Common myeloid progenitor, CD34-positive (primary cell): ENCODE measurements around the gene C5orf46.

ENCODE experiments used
- CTCF ChIA-PET: fragments of 350-600 bp; sonication (Branson Sonifier 250); formaldehyde crosslinking; loops from one replicate; lab custom pipeline; 2021; ENCODE audit warnings: antibody characterized with exemption; lab: Charles Lee
- POLR2A ChIA-PET: fragments of 350-600 bp; sonication (Branson Sonifier 250); formaldehyde crosslinking; loops from one replicate; lab custom pipeline; 2021; ENCODE audit warnings: antibody characterized with exemption; lab: Charles Lee
- DNase-seq, 3 donors: peaks; one replicate each; pipeline versions ENCODE4 v3.0.0 to v3.0.0-alpha.2; 2013
- H3K27ac ChIP-seq, 2 experiments: 1 replicate in 1 of 2; 2 replicates in 1 of 2; pipeline ENCODE4 v1.7.0; 2013; ENCODE audit warnings: inconsistent platforms in 2 of 2, low read length in 2 of 2, mild to moderate bottlenecking in 2 of 2, low read depth in 1 of 2, moderate library complexity in 1 of 2; ENCODE audit not compliant: severe bottlenecking in 2 of 2, insufficient read depth in 1 of 2, poor library complexity in 1 of 2
- H3K27me3 ChIP-seq, 5 experiments: replicated peaks in 2 of 5; 1 replicate in 3 of 5; 2 replicates in 2 of 5; pipeline versions ENCODE4 v1.6.1 to v1.7.0; 2013; ENCODE audit warnings: low read length in 4 of 5, mild to moderate bottlenecking in 2 of 5, moderate library complexity in 2 of 5, inconsistent platforms in 1 of 5; ENCODE audit not compliant: insufficient read depth in 5 of 5, control insufficient read depth in 4 of 5
- H3K36me3 ChIP-seq, 4 experiments: 1 replicate in 2 of 4; 2 replicates in 2 of 4; pipeline versions ENCODE4 v1.6.1 to v1.7.0; 2013; ENCODE audit warnings: low read length in 3 of 4, control low read depth in 1 of 4, mild to moderate bottlenecking in 1 of 4; ENCODE audit not compliant: control insufficient read depth in 4 of 4, insufficient read depth in 4 of 4
- H3K4me1 ChIP-seq, 4 experiments: 1 replicate in 3 of 4; 2 replicates in 1 of 4; pipeline versions ENCODE4 v1.6.1 to v1.7.1; 2013; ENCODE audit warnings: low read length in 3 of 4, mild to moderate bottlenecking in 3 of 4, control low read depth in 1 of 4, inconsistent platforms in 1 of 4, moderate library complexity in 1 of 4; ENCODE audit not compliant: control insufficient read depth in 4 of 4, insufficient read depth in 4 of 4; ENCODE audit errors: control extremely low read depth in 1 of 4
- H3K4me3 ChIP-seq, 7 experiments: 1 replicate in 4 of 7; 2 replicates in 3 of 7; pipeline versions ENCODE4 v1.5.1 to v1.7.0; 2013; ENCODE audit warnings: mild to moderate bottlenecking in 7 of 7, low read length in 6 of 7, moderate library complexity in 6 of 7, inconsistent platforms in 2 of 7, low read depth in 2 of 7, control low read depth in 1 of 7; ENCODE audit not compliant: insufficient read depth in 4 of 7, control insufficient read depth in 1 of 7; ENCODE audit errors: extremely low read depth in 1 of 7
- H3K9me3 ChIP-seq, 5 experiments: 1 replicate in 4 of 5; 2 replicates in 1 of 5; pipeline versions ENCODE4 v1.6.1 to v1.7.1; 2013; ENCODE audit warnings: low read length in 4 of 5, mild to moderate bottlenecking in 2 of 5, inconsistent platforms in 1 of 5, low read depth in 1 of 5, moderate library complexity in 1 of 5; ENCODE audit not compliant: control insufficient read depth in 4 of 5, insufficient read depth in 2 of 5; ENCODE audit errors: control extremely low read depth in 1 of 5
- WGBS: methylation state at CpG from one replicate; pipeline ENCODE4 v1.1.5; 2013; ENCODE audit not compliant: insufficient coverage; 5-methylcytosine and 5-hydroxymethylcytosine counted together

The C5orf46 gene

GRCh38 chr5:147845618-147846017 lies 60.7 kb downstream of the C5orf46 start:
- WGBS: 100% methylated on average over 4 of the region's 4 CpGs
- no peak for DNase-seq
- no peak overlapping the region for H3K27ac ChIP-seq
- POLR2A ChIA-PET: no interaction called here
- H3K36me3 ChIP-seq: no peaks in the 10 kb centered on the region
- no peaks in the 10 kb centered on the region for H3K27me3 ChIP-seq
- no peaks in the 10 kb centered on the region for H3K9me3 ChIP-seq
- no peaks in the 10 kb centered on the region for H3K4me1 ChIP-seq
- CTCF ChIA-PET: interaction anchor here (1.0 to 2.7 kb wide), 4 partner anchors 11 to 90 kb away, joined by 3 to 11 read pairs (median 4); no protein-coding TSS in a partner anchor
- no peak overlapping the region for H3K4me3 ChIP-seq

- Histone ChIP-seq H3K27ac (no peak overlapping the region), H3K9me3 (no peaks in the 10 kb centered on the region), H3K4me1 (no peaks in the 10 kb centered on the region), H3K27me3 (no peaks in the 10 kb centered on the region), H3K4me3 (no peak overlapping the region), H3K36me3 (no peaks in the 10 kb centered on the region)
- POLR2A ChIA-PET: no interaction called here
- no peak for DNase-seq
- CTCF ChIA-PET: interaction anchor here (1.0 to 2.7 kb wide), 4 partner anchors 12 to 217 kb away, joined by 3 to 11 read pairs (median 4); no protein-coding TSS in a partner anchor
- WGBS: no CpG with 5 or more reads among the region's 3 CpGs
These were observed 61.5 kb downstream of the C5orf46 start for GRCh38 chr5:147844846-147845245.

- Histone ChIP-seq H3K36me3 (no peaks in the 10 kb centered on the region), H3K27me3 (no peaks in the 10 kb centered on the region), H3K9me3 (no peaks in the 10 kb centered on the region), H3K4me3 (no peak overlapping the region), H3K4me1 (no peaks in the 10 kb centered on the region), H3K27ac (no peak overlapping the region)
- ChIA-PET CTCF (interaction anchor here (0.8 to 1.5 kb wide), 4 partner anchors 9 to 20 kb away, joined by 3 to 5 read pairs (median 4); no protein-coding TSS in a partner anchor), POLR2A (no interaction called here)
- 100% methylated on average over 2 of the region's 2 CpGs for WGBS
- DNase-seq: no peak
These were observed 63.5 kb downstream of the C5orf46 start for GRCh38 chr5:147842869-147843268.
